Motor neuron (in vitro differentiated cells): Measurements from ENCODE around the gene ABTB2. TPM values are rescaled to one million over a fixed set of nuclear protein-coding genes. Genes with fewer than 3 reads are reported as not detected.
A peak's percentile ranks its signal among the peaks of the same experiment; 100 is the strongest.

Experiments
- ATAC-seq, 8 experiments: fragments of 200-7000 bp; cut with Tn5 transposase; replicated peaks in 6 of 8; 2 replicates each; pipeline ENCODE4 v1.8.0; 2021; ENCODE audit warnings: mild to moderate bottlenecking in 8 of 8, moderate library complexity in 8 of 8
- H3K27ac ChIP-seq, 2 donors: fragments of 250-450 bp; sonication (Bioruptor Pico); 2 replicates each; pipeline ENCODE4 v1.9.0; 2021; ENCODE audit warnings: antibody characterized with exemption in 2 of 2, mild to moderate bottlenecking in 2 of 2, moderate library complexity in 1 of 2
- H3K4me1 ChIP-seq, 2 donors: fragments of 250-450 bp; sonication (Bioruptor Pico); replicated peaks in 1 of 2; 2 replicates each; pipeline ENCODE4 v1.6.1; 2021; ENCODE audit warnings: antibody characterized with exemption in 2 of 2, mild to moderate bottlenecking in 2 of 2, moderate library complexity in 1 of 2
- H3K4me3 ChIP-seq, 5 donors: fragments of 250-450 bp; sonication (Bioruptor Pico); 2 replicates each; pipeline ENCODE4 v1.9.0; 2021; ENCODE audit warnings: antibody characterized with exemption in 5 of 5, mild to moderate bottlenecking in 5 of 5, moderate library complexity in 4 of 5
- WGBS, 10 experiments: fragments of 450-650 bp; shearing (Covaris generic); methylation state at CpG; one replicate each; pipeline ENCODE4 v1.0.0; 2022; 5-methylcytosine and 5-hydroxymethylcytosine counted together
- in situ Hi-C, 9 experiments: fragments of 400-800 bp; cut with MboI; loops; one replicate each; pipeline ENCODE4 v1.15.0; 2021; ENCODE audit warnings: low sequenced_read_pairs in 9 of 9, low pct_unique_long_range_greater_than_20kb in 2 of 9; ENCODE audit not compliant: unreplicated experiment in 9 of 9
- total RNA-seq, 8 experiments: library from RNA; unstranded; fragments of 300-600 nt; gene quantifications; 2 replicates each; pipeline versions ENCODE4 v1.2.3 to v1.2.4, GENCODE V29; 2022

ABTB2 gene
- total RNA-seq, 8 experiments from 2014 or later: 3.0 to 5.0 (median 3.7) TPM

- peaks cover 4 to 13% of the 10 kb centered on the region in 2 donors for H3K4me1 ChIP-seq
- in situ Hi-C loops: no loop called here
- no peak overlapping the region for H3K27ac ChIP-seq
- H3K4me3 ChIP-seq: no peak overlapping the region
- no peak for ATAC-seq
- 60 to 100% (median 88%) methylated on average over 1 to 2 of the region's 3 CpGs; no CpG with 5 or more reads in 3 of the 10 experiments for WGBS, 10 experiments
Observed at GRCh38 chr11:34212566-34212965, 145.2 kb downstream of the ABTB2 start.

- ATAC-seq: no peak
Observed at GRCh38 chr11:34209809-34210208, 148.0 kb downstream of the ABTB2 start.

GRCh38 chr11:34208266-34209135 is 149.3 kb downstream of the ABTB2 start:
- Histone ChIP-seq H3K27ac (no peak overlapping the region), H3K4me1 (peaks cover 17 to 24% of the 10 kb centered on the region in 2 donors), H3K4me3 (no peak overlapping the region)
- ATAC-seq: no peak
- in situ Hi-C loops: no loop called here
- 60 to 100% (median 86%) methylated on average over 1 to 6 of the region's 11 CpGs; no CpG with 5 or more reads in 1 of the 10 experiments for WGBS, 10 experiments

More at GRCh38 chr11:34209809-34210208, 148.0 kb downstream of the ABTB2 start:
- in situ Hi-C loops: no loop called here
- H3K4me3 ChIP-seq: no peak overlapping the region
- no peak overlapping the region for H3K27ac ChIP-seq
- H3K4me1 ChIP-seq: peaks cover 17 to 30% of the 10 kb centered on the region in 2 donors
- WGBS, 10 experiments: 60 to 100% (median 90%) methylated on average over 1 to 2 of the region's 5 CpGs; no CpG with 5 or more reads in 7 of the 10 experiments

DNA sequence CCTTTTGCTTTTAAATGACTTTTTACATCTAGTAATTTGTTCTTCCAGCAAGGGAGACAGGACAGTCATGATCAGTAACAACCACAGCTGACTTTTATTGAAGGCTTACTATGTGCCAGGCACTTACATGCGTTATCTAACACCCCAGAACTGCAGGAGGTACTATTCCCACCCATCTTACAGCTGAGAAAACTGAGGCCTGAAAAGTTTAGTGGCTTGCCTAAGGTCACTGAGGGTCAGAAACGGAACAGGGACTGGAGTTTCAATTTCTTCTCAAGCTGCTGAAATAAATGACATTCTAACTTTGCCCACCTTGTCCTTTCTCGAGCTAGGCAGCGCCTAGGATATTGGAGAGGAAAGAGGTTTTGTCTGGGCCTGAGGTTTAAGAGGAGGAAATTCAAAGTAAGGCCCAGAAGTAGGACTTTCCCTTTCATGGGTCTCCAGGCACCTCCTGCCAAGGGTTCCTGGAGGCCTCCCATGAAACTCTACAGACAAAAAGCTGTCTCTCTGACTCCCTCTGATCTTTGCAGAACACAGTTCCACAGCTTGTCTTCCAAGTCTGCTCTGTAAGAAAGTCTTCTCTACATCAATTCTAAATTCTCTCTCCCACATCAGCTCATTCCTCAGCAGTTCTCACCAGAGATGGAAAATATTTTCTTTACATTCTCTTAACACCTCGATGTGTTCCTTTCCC is 150.2 kb downstream of the ABTB2 start:
- H3K27ac ChIP-seq: no peak overlapping the region
- 20 to 100% (median 81%) methylated on average over 1 to 3 of the region's 5 CpGs; no CpG with 5 or more reads in 2 of the 10 experiments for WGBS, 10 experiments
- in situ Hi-C loops: no loop called here
- no peak for ATAC-seq
- peaks cover 17 to 23% of the 10 kb centered on the region in 2 donors for H3K4me1 ChIP-seq
- H3K4me3 ChIP-seq: no peak overlapping the region

DNA sequence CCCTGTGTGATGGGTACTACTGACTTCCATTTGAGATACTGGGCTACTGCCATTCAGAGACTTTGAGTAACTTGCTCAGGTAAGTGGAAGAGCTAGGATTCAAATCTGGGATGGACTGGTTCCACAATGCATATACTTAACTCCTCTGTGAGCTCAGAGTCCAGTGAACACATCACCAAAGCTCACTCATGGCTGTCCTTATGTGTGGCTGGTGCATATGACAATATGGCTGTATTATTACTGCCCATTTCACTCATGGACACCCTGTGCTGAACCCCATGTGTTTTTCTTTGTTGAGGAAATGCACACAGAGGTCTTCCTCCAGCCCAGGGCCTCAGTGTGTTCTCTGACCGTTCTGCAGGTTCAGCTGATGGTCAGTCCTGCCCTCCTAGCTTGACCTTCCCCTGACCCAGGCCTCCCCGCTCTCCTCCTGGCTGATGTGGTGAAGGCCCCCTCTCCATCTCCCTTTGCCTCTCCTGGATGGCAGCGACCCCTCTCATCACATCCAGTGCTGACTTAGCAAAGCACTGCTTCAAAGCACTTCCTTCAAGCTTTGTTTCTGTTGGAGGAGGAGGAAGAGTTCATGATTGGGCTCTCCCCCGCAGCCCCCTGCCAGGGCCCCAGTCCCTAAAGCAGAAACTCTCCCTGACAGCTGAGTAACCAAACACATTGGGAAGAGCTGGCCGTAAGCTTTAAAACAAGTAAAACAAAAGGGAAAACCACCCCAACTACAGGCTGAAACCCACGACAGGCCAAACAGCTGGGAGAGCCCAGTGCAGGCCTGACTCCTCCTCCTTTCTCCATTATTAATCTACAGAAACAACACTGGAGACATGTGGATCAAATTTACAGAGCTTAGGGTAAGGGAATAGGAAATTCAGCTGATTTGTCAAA is 151.2 kb downstream of the ABTB2 start:
- peak in 5 of 8 experiments; percentile 69 to 81 (median 74) for ATAC-seq
- Histone ChIP-seq H3K4me3 (no peak overlapping the region), H3K27ac (peak overlapping the region; percentile 43 to 71), H3K4me1 (peaks cover 17 to 23% of the 10 kb centered on the region in 2 donors)
- in situ Hi-C loops: no loop called here
- WGBS, 10 experiments: 0 to 92% (median 13%) methylated on average over 1 to 5 of the region's 6 CpGs; no CpG with 5 or more reads in 4 of the 10 experiments

DNA sequence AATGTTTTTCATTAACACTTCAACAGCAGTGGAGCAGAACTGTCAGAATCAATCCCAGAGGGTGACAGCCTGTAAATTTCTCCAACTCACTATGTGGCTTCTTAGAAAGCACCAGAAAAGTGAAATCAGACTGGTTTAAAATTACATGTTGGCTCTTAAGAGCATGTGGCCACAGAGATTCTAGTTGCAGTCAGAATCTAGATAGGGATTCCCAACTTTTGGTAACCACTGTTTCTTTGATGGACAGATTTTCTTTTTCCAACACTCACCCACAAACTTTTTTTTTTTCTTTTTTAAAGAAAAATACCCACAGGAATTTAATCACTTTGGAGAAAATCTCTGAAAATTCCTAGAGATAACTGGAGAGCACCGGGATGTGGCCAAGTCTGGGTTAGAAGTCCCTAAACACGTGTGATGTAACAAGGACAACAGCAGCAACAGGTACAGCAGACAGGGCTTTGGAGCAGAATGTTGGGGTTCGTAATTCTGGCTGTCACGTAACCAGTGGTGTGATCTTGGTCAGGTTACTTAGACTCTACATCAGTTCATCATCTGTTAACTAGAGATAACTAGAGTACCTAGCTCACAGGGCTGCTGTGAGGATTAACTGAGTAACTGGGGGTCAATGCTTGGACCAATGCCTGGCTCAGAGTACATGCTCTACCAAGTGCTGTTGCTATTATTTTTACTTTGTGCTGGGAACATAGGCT is 152.3 kb downstream of the ABTB2 start:
- H3K4me1 ChIP-seq: peaks cover 17 to 23% of the 10 kb centered on the region in 2 donors
- no peak overlapping the region for H3K27ac ChIP-seq
- no peak overlapping the region for H3K4me3 ChIP-seq
- in situ Hi-C loops: no loop called here
- no peak for ATAC-seq
- WGBS, 10 experiments: 0 to 100% (median 68%) methylated on average over 1 to 4 of the region's 4 CpGs; no CpG with 5 or more reads in 1 of the 10 experiments

DNA sequence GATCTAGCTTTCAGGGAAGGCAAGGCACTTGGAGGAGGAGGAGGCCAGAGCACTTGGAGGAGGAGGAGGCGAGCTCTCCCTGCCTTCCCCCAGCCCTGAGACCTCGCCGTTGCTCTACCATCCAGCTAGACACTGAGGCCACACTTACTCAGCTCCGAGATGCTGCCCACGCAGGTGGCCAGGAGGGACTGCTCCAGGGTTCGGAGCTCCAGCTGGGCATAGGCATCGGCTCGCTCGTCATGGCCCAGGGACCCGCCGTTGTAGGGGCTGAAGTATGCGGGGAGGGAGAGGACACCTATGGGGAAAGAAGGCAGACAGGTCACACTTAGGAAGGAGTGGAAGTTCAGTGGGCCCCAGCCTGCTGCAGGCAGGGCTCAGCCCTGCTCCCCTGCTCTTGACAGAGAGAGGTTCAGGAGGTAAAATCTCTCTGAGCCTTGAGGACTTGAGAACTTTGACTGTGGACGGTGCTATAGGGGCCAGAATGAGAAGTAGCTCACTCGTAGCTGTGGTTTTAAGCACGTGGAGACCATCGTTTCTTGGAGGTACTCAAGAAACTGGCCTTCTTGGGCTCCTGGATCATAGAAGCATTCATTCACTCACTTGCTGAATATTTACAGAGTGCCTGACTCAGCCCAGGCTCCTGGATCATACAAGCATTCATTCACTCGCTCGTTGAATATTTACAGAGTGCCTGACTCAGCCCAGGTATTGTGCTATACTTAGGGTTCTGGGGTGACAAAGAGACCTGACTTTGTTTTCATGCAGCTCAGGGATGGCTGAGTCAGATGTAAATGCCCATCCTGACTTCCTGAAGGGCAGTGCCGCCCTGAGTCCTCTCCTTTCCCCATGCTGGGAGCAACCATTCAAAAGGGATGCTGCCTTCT is 153.2 kb downstream of the ABTB2 start:
- in situ Hi-C loops: no loop called here
- peak; percentile 54 to 98 (median 71) for ATAC-seq
- 29 to 88% (median 51%) methylated on average over 1 to 12 of the region's 19 CpGs; no CpG with 5 or more reads in 2 of the 10 experiments for WGBS, 10 experiments

DNA sequence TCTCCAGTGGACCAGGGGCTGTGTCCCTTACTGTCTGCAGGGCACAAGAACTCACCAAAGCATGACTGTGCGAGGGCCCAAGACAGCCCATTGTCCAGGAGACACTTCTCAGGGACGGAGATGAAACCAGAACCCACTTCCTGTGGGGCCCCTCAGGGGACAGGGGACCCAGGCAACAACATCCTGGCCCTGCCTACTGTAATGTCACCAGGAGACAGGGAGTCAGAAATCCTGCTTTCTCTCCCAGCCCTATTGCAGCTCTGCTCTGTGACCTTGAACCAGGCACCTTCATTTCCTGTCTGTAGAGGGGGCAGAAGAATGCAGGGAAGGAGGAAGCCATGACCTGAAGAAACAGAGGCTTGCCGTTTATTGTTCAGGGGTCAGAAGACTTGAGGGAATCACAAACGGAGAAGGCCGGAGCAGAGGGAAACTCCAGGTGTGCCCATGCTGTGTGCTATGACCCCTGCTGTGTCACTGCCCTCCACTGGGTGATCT is 154.4 kb downstream of the ABTB2 start:
- H3K27ac ChIP-seq: no peak overlapping the region
- H3K4me3 ChIP-seq: no peak overlapping the region
- no peak for ATAC-seq
- H3K4me1 ChIP-seq: peaks cover 17 to 23% of the 10 kb centered on the region in 2 donors
- WGBS, 10 experiments: 82 to 100% (median 87%) methylated on average over 1 to 2 of the region's 5 CpGs; no CpG with 5 or more reads in 4 of the 10 experiments
- in situ Hi-C loops: no loop called here

More for the DNA sequence above, 153.2 kb downstream of the ABTB2 start:
- H3K4me1 ChIP-seq: peaks cover 17 to 23% of the 10 kb centered on the region in 2 donors
- no peak overlapping the region for H3K27ac ChIP-seq
- H3K4me3 ChIP-seq: no peak overlapping the region

GRCh38 chr11:34201129-34201528 is 156.7 kb downstream of the ABTB2 start:
- H3K4me3 ChIP-seq: no peak overlapping the region
- H3K27ac ChIP-seq: no peak overlapping the region
- in situ Hi-C loops: no loop called here
- H3K4me1 ChIP-seq: peaks cover 5 to 8% of the 10 kb centered on the region in 2 donors
- 10 to 86% (median 60%) methylated on average over 1 to 3 of the region's 3 CpGs; no CpG with 5 or more reads in 5 of the 10 experiments for WGBS, 10 experiments
- ATAC-seq: no peak

DNA sequence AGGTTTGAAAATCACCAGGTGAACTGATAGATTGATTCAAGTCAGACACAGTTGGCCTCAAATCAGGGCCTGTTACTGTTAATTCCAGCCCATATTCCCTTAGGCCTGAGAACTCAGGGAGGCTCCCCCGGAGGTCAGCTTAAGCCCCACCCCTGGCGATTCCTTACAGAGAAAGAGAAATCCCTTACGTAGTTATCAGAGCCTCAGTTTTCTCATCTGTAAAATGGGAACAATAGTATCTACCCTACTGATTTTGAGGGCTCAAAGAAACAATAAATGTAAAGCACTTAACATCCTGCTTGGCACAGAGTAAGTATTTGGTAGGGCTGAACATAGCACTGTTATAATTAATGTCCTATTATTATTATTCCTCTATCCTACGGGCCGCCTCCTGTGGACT is 158.3 kb downstream of the ABTB2 start:
- Histone ChIP-seq H3K27ac (no peak overlapping the region), H3K4me1 (no peaks in the 10 kb centered on the region), H3K4me3 (no peak overlapping the region)
- in situ Hi-C loops: no loop called here
- WGBS, 10 experiments: 50 to 93% (median 77%) methylated on average over 2 to 5 of the region's 5 CpGs; no CpG with 5 or more reads in 2 of the 10 experiments
- no peak for ATAC-seq

DNA sequence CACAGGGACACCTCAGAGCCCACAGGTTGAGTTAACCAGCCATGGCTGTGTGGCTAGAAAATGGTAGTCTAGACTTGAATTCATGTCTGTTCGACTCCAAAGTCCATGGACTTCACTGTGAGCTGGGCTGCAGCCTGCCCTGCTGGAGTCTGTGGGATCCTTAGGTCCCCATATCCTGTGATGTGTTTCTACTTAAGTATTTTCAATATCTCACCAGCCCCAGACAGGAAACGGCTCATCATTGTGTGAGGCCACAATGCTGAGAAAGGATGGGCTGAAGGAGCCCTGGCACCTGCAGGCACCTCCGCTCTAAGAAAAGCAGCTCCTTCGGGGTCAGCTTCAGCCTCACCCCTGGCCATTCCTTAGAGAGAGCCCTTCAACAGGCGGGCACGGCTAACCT is 159.3 kb downstream of the ABTB2 start:
- no peak for ATAC-seq
- in situ Hi-C loops: no loop called here

More for the DNA sequence above, 159.3 kb downstream of the ABTB2 start:
- Histone ChIP-seq H3K27ac (no peak overlapping the region), H3K4me3 (no peak overlapping the region), H3K4me1 (peaks cover 0 to 9% of the 10 kb centered on the region in 2 donors)
- WGBS, 10 experiments: 80 to 100% (median 87%) methylated on average over 1 to 6 of the region's 6 CpGs; no CpG with 5 or more reads in 6 of the 10 experiments
